ENCODE data around the gene C5orf63. TPM values are rescaled to one million over a fixed set of nuclear protein-coding genes. Genes with fewer than 3 reads are reported as not detected.
"Not testable (repeated sequence)": the region's sequence is repeated elsewhere in the genome, so short reads cannot be mapped to it uniquely, and the experiment has no call there.

The C5orf63 gene
- polyA plus RNA-seq, 4 donors, result 10.2 to 19.6 (median 15.3) TPM

DNA sequence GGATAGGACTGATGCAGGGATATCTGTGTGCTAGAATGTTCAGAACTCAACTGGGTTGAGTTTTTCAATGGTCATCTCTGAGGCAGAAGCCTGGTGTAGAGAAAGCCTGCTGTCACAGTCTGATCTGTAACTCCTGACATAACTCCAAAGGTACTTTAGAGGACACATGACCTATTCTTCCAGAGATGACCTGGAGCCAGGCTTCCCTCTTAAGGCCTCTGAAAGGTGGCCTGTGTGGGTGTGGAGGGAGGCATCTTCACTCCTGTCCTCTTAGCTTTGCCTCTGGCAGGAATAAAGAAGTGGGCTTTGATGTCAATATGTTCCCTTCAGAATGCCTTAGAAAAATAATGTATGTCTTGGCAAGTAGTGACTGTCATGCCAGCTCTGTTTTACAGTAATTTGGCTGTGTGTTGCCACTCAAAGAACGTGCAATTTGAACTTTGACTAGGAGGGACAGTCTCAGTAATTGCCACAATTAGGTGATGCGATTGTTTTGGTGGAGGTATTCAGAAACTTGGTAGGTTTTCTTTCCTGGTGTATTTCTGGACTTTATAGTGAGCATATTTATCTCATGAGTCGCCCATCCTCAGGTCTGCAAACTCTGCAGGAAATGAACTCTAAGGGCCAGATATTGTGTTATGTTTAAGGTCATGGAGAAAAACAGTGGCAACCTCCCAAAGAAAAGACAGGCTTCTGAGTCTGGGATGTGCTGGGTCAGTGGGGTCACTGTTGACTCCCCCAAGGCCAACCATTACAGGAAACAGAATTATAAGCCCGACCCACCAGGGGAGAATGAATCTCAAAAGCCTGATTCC, 3.2 kb upstream of the C5orf63 start:
- DNase-seq (ENCODE audit: low read depth in 4 of 4, low spot score in 2 of 4), result peak in 3 of 4 donors; percentile 15 to 31 (median 28)

DNA sequence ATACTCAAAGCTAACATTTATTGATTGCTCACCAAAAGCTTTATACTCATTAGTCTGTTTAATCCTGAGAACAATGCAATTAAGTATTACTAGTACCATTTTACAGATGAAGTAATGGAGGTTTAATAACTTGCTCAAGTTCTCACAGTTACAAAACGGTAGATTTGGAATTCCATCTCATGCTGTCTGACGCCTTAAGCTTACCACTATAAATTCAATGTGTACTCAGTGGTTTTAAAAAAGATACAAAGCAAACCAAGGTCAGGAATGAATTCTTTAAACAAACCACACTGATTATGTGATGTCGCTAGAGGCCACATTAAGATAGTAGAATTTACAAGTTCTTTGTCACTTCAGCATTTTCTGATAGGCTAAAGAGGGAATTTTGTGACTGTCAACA, 1.2 kb upstream of the C5orf63 start:
- DNase-seq (ENCODE audit: low read depth in 4 of 4, low spot score in 2 of 4), result no peak

DNA sequence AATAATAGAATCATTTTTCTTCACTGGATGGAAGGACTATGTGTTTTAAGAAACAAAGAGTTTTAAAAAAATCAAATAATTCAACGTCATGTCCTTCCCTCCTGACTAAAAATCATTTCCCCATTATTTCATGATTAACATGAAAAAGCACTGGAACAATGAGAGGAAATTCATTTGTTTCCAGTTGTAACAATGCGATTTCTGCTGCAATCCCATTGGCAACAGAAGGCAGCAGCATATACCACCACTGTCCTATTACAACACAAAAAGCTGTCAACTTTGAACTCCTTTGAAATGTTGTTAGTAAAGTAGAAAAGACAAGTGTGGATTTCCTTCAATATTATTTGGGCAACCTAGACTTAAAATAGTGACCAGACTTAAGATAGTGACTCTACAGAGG, 3.1 kb downstream of the C5orf63 start:
- no peak for DNase-seq (ENCODE audit: low read depth in 4 of 4, low spot score in 2 of 4)

DNA sequence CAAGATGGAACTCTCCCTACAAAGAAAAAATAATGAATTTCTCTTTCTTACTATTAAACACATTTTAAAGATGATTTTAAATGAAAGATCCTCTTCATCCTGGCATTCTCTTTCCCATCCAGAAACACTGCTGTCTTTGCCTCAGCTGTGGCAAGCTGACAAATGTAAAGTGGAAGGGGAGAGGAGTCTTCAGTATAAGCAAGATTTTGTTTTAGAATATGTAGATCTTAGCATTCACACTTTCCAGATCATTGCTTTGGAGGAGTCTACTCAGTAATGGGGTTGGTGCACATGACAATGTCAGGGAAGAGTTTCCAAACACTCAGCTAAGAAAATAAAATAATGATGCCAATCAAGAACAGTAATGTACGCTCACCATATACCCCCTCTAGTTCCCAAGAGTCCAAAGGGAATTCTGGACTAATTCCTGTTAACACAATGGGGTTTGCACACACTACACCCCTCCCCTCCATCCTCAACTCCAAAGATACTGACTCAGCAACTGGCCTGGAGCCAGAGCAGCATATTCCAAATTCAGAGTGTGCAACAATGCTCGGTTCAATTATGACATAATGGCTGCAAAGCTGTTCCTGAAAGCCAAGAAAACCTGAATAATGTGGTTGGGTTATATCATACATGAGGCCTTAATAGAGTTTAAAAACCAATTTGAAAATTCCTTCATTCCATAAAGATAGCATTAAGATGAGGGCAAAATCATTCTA, 4.6 kb downstream of the C5orf63 start:
- no peak for DNase-seq (ENCODE audit: low read depth in 4 of 4, low spot score in 2 of 4)

DNA sequence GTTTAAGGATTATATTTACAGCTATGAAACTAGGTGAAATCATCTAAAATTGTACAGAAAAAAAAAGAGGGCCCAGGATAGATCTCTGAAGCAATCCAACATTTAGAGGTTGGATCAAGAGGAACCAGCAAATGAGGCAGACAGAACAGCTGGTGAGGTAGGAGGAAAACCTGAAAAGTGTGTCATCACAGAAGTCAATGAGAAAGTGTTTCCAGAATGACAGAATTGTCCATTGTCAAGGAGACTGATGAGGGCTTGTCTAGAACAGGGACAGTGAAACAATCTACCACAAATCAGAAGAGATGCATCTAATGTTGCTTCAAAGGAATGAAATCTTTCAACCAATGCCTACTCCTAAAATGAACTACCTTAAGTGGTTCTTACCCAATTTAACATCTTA, 6.6 kb downstream of the C5orf63 start:
- DNase-seq (ENCODE audit: low read depth in 4 of 4, low spot score in 2 of 4), result no peak

GRCh38 chr5:127064253-127064840, 9.0 kb downstream of the C5orf63 start:
- no peak for DNase-seq (ENCODE audit: low read depth in 4 of 4, low spot score in 2 of 4)

- no peak for DNase-seq (ENCODE audit: low read depth in 4 of 4, low spot score in 2 of 4)
Measured at GRCh38 chr5:127063257-127063913, 9.9 kb downstream of the C5orf63 start.

DNA sequence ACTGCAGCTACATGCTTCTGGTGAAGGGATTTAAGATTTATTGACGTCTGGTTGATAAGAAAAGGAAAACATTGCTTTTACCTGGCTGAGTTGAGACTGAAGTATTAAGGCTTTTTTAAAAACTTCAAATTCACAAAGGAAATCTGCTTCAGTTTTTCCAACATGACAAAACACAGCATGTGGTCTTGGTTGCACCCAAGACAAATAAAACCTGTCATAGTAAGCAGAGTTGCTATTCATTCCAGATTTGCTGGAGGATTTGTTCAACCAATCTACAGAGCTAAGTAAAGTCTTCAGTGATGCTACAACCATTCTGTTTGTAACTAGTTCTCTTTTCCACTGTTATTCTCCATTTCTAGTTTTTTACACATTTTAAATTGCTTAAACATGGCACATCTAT, 11.3 kb downstream of the C5orf63 start:
- DNase-seq (ENCODE audit: low read depth in 4 of 4, low spot score in 2 of 4), result no peak

DNA sequence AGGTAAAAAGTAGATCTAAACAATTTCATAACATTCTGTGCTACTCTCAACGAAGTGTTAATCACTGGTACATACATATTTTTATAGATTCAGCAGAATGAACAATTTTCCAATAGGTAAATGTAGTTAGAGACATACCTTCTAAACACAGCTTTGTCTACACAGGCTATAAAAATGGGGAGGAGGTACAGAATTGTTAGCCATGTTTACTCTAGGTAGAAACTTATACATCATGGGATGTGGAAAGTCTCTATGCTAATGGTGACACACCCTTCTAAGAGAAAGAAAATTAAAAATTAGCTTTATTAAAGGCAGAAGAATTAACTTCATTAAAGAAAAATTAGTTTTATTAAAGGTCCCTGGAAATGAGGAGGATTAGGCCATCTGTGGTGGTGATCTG, 11.8 kb downstream of the C5orf63 start:
- DNase-seq (ENCODE audit: low read depth in 4 of 4, low spot score in 2 of 4), result no peak

DNA sequence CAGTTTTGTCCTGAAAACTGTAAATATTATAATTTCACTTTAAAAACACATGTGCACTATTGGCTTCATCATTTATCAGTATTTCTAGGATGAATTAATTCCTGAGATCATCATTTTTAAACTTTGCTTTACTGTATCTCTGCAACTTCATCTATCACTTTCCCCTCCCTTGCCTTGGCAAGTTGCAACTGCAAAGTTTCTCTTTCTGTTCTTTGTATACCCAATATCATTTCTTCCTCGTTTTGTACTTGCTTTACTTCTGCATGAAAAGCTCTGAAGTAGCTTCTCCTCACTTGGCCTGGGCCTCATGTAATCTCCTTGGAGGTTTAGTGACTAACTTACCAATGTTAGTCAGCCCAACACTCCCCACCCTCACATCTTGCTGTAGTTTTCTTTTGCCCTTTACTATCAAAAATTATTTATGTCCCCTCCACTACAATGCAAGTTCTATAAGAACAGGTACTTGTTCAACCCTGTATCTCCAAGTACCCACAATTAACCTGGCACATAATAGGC, 12.8 kb downstream of the C5orf63 start:
- DNase-seq (ENCODE audit: low read depth in 4 of 4, low spot score in 2 of 4), result no peak

DNA sequence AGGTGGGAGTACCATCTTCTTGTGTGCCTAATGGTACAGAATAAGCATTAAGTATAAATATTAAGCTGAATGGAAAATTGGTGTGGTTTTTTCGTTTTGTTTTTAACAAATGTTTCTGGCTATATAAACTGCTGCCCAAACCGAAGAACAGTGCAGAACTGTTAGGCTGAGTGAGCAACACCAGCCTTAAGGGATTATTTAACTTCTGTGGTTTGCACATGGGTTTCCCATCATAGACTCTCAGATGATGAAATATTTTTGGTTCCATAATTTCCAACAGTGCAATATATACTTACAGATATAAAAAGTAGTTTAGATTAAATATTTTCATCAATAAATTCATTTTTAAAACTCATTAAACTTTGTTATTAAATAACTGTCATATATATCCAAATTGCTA, 16.4 kb downstream of the C5orf63 start:
- no peak for DNase-seq (ENCODE audit: low read depth in 4 of 4, low spot score in 2 of 4)

DNA sequence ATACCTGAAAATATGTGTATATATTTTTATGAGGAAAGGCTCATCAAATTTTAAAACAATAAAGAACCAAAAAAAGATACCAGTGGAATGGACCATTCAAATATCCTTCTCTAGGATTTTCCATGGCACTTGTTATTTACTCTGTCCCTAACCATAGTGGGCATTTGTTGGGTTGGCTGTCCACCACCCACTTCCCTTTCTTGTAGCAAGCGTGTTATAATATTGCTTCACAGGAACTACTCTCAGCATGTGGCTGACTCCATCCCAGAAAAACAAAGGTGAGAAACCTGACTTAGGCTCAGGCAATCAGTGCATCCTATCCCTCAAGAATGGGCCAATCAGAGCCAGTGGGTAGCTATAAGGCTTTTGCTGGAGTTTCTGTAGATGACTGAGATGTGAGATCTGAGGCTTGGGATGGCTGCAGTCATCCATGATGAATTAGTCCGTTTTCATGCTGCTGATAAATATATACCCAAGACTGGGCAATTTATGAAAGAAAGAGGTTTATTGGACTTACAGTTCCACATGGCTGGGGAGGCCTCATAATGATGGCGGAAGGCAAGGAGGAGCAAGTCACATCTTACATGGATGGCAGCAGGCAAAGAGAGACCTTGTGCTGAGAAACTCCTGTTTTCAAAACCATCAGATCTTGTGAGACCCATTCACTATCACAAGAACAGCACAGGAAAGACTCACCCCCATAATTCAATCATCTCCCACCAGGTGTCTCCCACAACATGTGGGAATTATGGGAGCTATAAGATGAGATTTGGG, 17.2 kb downstream of the C5orf63 start:
- no peak for DNase-seq (ENCODE audit: low read depth in 4 of 4, low spot score in 2 of 4)

DNA sequence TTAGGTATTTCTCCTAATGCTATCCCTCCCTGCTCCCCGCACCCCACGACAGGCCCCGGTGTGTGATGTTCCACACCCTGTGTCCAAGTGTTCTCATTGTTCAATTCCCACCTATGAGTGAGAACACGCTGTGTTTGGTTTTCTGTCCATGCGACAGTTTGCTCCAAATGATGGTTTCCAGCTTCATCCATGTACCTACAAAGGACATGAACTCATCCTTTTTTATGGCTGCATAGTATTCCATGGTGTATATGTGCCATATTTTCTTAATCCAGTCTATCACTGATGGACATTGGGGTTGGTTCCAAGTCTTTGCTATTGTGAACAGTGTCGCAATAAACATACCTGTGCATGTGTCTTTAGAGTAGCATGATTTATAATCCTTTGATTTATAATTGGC, 19.8 kb downstream of the C5orf63 start:
- DNase-seq (ENCODE audit: low read depth in 4 of 4, low spot score in 2 of 4), result not testable (repeated sequence)

DNA sequence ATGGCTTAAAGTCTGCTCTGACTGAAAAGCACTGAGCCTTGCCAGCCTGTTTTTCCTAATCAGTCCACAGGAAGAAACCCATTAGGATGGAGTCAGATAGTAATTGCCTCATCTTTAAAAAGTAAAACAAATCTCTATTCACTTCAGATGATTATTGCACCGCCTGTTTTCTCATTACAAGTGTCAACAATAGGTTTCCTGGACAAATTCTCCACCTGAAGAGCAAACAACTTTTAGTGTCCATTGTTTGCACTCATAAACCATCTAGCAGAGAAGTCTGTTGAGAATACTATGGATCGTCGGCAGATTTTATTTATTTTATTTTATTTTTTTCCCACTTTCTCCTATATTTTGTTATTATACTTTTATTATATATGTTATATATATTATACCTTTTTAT, 20.3 kb downstream of the C5orf63 start:
- DNase-seq (ENCODE audit: low read depth in 4 of 4, low spot score in 2 of 4), result no peak

GRCh38 chr5:127051591-127051990, 21.7 kb downstream of the C5orf63 start:
- DNase-seq (ENCODE audit: low read depth in 4 of 4, low spot score in 2 of 4), result no peak

DNA sequence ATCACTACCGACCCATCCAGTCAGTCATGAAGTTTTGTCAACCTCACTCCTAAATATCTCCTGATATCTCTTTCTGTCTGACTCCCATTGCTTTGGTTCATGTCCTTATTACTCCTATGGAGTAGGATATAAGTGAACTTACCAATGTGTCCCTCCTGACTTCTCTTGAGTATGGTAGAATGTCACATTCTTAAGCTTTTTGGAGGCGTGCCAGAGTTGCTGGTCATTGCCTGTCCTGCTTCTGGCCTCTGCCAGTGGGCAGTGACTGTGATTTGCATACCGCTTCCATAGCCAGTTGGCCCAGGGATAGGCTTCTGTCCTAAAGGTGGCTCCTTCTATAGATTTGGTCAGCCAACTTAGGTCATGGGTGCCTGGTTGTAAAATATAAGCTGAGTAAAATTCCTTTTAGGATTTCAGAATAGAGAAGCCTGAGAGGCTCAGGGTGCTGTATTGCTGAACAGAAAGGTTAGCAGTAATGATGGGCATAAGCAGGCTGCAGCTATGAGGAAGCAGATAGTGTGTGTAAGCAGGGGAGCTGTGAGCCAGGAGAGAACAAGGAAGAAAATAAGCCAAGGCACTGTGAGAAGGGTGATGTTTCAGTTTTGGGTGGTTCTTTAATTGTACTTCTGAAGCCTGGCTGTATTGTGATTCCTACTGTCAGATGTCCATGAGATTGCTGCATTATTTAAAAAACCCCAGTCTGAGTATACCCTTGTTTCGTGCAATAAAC, 26.8 kb downstream of the C5orf63 start:
- DNase-seq (ENCODE audit: low read depth in 4 of 4, low spot score in 2 of 4), result no peak

- no peak for DNase-seq (ENCODE audit: low read depth in 4 of 4, low spot score in 2 of 4)
Measured at GRCh38 chr5:127042593-127042992, 30.7 kb downstream of the C5orf63 start.

GRCh38 chr5:127041571-127041970, 31.7 kb downstream of the C5orf63 start:
- no peak for DNase-seq (ENCODE audit: low read depth in 4 of 4, low spot score in 2 of 4)

DNA sequence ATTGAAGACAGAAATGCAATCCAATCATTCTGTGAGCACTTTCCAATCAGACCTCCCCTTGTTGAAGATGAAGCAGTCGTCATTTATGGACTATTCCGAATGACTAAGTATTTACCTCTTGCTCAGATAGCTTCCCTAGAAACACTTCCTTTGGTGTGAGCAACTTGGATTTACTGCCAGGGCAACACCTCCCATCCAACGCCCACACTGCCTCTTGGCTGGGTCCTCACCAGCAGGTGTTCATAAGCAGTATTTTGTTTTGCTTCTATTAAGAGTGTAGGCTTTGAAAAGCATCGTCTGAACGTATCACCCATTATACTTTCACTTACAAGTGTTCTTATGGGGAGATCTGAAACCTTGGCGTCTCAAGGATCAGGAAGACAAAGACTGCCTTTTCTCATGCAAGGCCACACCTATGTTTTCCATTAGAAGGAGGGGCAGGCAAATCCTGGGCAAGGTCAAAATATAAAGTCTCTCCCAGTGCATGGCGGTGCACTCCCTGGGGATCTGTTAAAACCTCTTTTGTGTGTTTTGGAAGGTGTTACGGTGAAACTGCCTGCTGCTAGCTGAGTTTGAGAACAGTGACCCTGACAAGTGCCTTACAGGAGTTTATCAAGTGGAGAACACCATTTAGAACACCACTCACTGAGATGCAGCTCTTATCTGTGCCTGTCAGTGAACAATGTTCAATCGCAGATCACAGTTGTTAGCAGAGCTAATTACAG, 32.3 kb downstream of the C5orf63 start:
- no peak for DNase-seq (ENCODE audit: low read depth in 4 of 4, low spot score in 2 of 4)
